Adipose tissue (tissue), 3 donors: ENCODE measurements around the gene ACSM5. TPM values are rescaled to one million over a fixed set of nuclear protein-coding genes. Genes with fewer than 3 reads are reported as not detected.

ENCODE experiments used
- polyA plus RNA-seq, 3 donors: library from polyadenylated mRNA; stranded (reverse); fragments of 200-250 nt; gene quantifications; one replicate each; pipeline ENCODE4 v1.2.3, GENCODE V29; 2013
- donor health status: healthy with polysubstance abuse.
- donor health status: Bipolar disorder and iron deficiency.
- donor health status: healthy.

ACSM5 gene
- polyA plus RNA-seq, 3 donors: 4.4 to 27.9 (median 16.9) TPM

Other genes starting within 250 kb of the ACSM5 start
- over 10,000 TPM in 1 of 3 donors, 1 to 10 TPM in 2; 2.9 to 24,783 (median 7.0) TPM for gene GP2, start 82.0 kb upstream of the ACSM5 start, polyA plus RNA-seq
- gene UMOD, start 56.8 kb upstream of the ACSM5 start, polyA plus RNA-seq: under 1 TPM in 1 of 3 donors, not detected in 2; 0.76 TPM
- gene PDILT, start 4.8 kb upstream of the ACSM5 start, polyA plus RNA-seq: 1 to 10 TPM in 2 of 3 donors, not detected in 1; 1.3 to 9.2 TPM
- under 1 TPM; 0.13 to 0.90 (median 0.14) TPM for gene ACSM2A, start 42.0 kb downstream of the ACSM5 start, polyA plus RNA-seq
- gene ACSM2B, start 166.8 kb downstream of the ACSM5 start, polyA plus RNA-seq: under 1 TPM; 0.16 to 0.34 (median 0.22) TPM